GM12872 (cell line): ENCODE data around the gene SPARC.

ENCODE experiments used
- CTCF ChIP-seq: IDR thresholded peaks from 3 replicates; pipeline ENCODE4 v1.5.1; 2011; ENCODE audit warnings: low read depth, mild to moderate bottlenecking, low read length, moderate library complexity; ENCODE audit not compliant: insufficient read depth

Gene SPARC

GRCh38 chr5:151700296-151700695, 13.6 kb upstream of the SPARC start:
- TF ChIP-seq CTCF, result no peak

DNA sequence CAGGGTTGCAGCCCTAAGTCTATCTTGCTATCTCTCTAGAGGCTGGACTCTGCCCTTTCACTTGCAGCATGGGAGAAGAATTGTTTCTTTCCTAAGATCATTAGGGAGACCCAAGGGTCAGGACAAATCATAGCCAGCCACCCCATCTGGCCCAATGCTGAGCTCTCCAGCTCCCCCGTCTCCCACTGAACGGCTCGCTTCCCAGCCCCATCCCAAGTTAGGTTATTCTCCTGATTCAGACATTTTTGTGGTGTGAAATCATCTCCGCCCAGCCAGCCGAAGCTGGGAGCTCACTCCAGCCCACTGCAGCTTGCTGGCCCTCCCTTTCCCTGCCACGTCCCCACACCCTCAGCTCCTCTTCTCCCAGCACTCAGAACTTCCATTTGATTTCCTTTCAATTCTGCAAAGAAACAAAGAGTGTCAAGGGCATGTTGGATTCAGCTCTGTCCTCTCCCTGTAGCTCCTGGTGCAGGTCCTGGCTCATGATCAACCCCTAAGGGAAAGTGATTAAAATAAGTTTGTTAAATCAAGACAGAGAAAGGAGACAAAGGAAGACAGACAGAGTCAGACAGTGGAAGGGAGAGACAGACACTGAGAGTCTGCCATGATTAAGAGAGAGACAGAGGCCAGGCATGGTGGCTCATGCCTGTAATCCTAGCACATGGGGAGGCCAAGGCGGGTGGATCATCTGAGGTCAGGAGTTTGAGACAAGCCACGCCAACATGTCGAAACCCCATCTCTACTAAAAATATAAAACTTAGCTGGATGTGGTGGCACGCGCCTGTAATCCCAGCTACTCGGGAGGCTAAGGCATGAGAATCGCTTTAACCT, 12.6 kb upstream of the SPARC start:
- TF ChIP-seq CTCF, result no peak

- TF ChIP-seq CTCF, result no peak
Observed at GRCh38 chr5:151697452-151697851, 10.7 kb upstream of the SPARC start.

DNA sequence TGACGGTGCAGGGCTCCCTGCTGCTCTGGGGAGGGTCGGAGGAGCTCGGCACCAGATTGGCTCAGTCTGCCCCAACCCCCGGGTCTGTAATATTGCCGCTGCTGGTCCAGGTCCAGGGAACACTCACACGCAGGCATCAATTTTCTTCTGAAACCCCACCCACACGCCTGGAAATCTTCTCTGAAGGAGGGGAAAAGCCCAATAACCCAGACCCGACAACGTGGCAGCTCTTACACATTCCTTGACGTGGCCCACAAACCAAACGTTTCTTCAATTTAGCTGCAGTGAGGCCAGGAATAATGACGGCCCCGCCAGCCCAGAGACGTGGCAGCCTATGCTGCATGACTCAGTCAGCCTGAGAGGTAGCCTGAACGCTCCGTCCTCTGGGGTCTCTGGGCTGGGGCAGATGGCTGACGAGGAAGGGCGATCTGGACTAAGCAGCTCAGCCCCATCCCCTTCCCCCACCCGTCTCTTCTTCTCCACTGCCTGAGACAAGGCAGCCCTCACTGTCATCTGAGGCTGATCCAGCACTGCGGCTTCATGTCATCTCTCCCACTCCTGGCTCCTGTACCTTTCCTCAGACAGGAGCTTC, 9.9 kb upstream of the SPARC start:
- TF ChIP-seq CTCF, result no peak

GRCh38 chr5:151695464-151695863, 8.7 kb upstream of the SPARC start:
- TF ChIP-seq CTCF, result no peak

DNA sequence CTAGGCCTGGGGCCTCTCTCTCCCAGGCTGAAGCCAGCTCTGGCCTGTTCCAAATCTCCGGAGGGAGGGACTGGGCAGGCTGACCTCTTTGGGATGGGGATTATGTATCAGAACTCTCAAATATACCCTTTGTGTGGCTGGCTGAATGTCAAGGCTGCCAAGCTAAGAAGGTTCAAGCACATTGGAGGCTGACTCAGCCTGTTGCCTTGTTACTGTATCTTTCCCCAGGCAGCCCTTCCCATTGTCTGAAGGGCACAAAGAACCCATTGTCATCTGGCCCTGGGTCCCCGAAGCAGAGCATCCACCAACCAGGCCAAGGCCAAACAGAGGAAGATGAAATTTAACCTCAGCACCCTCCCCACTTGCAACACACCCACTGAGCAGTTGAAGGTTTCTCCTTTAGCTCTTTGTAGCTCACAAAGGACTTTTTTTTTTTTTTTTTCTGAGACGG, 7.3 kb upstream of the SPARC start:
- TF ChIP-seq CTCF, result no peak

GRCh38 chr5:151692312-151692711, 5.6 kb upstream of the SPARC start:
- TF ChIP-seq CTCF, result no peak
